CD4-positive, alpha-beta T cell treated with Interleukin-21 for 1 hour (primary cell): ENCODE results near the gene GBX2.

Source experiments
- DNase-seq: peaks from one replicate; pipeline ENCODE4 v3.0.0-alpha.2; 2020

Gene GBX2

GRCh38 chr2:236166796-236167296 lies 1.3 kb downstream of the GBX2 start:
- DNase-seq = no peak

- DNase-seq = no peak
Observed at GRCh38 chr2:236165842-236166795, 2.1 kb downstream of the GBX2 start.

DNA sequence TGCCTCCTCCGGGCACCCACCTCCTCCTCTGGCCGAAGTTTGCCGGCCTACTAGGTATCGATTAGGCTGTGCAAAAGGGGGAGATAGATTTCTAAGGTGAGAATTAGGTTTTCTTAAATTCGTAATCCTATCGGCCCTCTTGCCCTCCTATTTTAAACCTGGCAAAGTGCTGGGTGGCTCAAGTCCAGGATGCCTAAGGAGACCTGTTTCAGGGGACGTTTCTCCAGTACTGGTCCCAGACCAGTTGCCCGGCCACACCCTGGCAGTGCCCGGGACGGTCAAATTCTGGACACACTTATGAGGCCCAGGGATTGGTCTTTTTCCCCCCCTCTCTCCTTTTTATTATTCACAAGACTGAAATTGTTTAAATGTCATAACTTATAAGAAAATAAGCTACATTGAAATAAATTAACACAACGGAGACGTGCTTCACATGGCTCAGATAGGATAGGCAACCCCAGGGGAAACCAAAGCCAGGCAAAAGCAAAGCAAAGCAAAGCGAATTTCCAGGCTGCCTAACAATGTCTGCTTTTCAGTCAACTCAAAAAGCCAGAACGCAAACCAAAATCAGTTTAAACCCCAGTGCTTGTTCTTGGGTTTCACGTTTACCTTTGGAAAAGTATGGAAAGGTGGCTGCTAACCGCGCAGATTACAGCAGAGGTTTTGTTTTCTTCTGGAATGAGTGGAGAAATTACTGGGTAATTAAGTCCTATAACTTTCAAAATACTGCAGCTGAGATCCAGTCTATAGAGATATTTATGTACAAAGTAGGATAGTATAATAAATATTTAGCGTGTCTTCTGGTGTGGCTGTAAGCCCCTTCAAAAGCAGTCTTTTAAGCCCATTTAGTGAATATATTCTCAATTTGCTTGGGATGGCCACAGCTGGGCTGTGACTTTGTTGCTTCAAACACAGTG lies 3.0 kb downstream of the GBX2 start:
- no peak for DNase-seq

GRCh38 chr2:236164201-236164924 lies 3.8 kb downstream of the GBX2 start:
- no peak for DNase-seq

DNA sequence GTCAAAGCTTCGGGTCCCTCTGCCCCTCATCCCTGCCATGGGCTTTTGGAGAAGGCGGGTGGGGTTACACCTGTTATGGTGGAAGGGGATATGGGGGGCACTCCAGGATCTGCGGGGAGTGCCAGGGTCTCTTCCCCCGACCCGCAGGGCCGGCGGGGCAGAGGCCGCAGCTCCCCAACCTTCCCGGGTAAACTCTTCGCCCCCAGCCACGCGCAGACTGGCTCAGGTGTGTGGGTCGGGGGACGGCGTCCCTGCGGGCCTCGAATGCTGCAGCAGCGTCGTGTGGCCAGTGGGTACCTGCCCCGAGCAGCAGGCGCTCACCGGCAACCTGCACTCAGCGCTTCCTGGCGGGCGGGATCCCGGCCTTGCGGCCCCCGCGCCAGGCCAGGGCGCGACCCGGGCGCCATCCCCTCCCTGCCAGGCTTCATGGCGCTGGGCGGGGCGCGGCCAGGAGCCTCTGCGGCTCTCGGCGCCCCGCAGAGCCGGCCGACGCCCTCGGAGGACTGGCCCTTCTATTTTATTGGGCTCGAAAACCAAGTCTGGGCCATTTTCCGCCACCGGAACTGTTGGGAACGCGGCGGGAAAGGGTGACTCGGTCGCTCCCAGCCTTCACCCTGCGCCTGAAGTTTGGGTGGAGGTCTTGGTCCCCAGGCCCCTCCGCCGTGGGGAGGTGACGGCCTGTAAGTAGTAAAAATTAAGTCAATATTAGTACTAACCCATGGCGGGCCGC lies 4.5 kb downstream of the GBX2 start:
- DNase-seq = no peak

DNA sequence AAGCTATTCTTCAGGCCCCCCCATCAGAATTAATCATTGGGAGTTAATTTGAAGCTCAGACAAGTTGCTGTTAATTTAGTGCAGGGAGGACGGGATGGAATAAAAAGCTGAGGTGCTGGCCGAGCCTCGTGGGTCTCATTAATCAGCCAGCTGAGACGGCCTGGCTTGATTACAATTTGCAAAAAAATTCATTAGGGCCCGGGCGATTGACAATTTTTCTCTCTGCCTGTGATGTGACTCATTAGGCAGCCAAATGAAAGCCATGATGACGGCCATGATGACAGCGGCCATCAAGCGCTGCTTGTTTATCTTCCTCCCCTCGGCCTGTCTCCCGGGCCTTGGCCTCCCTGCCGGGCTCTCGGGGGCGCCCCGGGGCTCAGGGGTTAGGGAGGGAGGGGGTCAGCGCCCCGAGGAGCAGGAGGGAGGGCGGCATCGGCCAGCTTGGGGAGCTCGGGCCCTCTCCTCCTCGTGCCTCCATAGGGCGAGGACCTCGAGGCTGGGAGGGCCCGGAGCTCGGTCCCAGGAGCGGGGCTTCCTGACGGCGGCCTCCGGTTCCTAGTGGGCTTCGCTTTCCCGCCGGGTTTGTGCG lies 5.2 kb downstream of the GBX2 start:
- DNase-seq = no peak

DNA sequence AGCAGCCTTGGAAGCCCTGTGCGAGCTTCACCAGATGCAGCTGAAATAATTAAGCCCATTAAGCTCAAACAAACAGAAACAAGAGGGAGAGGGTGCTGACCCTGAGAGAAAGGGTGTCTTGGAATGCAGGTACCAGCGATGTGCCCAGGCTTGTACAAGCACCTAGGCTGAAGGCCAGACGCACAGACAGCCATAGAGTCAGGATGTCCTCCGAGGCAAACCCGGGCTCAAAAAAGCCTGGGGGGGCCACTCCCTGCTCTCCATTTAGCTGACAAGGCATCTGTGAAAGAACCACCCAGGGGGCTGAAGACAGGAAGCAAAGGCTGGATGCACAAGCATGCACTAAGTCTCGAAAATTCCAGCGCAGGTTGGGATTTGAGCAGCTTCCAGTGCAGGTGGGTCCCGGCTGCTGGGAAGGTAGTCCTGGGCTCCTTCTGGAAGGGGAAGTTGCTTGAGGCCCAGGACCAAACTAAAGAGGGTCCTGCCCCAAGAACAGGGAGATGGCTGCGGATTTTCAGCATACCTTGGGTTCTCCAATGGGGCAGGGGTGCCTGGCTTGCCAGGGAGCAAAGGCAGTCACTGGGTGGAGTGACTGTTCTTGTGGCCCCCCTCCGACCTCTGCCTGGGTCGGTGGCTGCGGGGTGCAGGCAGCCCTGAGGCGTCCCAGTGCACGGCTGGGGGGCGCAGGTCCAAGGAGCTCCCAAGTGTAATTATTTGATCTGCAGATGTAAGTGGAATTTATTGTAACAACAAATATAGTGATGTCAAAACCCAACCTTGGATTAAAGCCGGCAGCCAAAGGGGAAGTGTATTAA lies 5.9 kb downstream of the GBX2 start:
- DNase-seq = no peak

DNA sequence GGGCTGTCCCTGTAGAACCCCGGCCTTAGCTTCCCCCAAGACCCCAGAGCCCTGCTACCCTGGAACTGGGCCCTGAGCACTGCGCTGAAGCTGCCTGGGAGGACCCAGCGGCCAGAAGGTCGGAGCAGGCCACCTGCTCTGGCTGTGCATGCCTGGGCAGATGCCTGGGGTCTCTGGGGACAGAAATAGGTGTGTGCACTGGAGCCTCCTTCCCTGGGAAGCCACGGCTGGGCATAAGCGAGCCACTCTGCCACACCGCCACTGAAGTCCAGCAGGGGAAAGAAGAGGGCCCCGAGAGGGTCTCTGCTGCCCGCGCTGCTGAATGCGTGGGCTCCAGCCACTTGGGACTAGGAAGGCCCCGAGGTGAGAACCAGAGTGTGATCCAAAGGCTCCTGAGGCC lies 6.7 kb downstream of the GBX2 start:
- no peak for DNase-seq

DNA sequence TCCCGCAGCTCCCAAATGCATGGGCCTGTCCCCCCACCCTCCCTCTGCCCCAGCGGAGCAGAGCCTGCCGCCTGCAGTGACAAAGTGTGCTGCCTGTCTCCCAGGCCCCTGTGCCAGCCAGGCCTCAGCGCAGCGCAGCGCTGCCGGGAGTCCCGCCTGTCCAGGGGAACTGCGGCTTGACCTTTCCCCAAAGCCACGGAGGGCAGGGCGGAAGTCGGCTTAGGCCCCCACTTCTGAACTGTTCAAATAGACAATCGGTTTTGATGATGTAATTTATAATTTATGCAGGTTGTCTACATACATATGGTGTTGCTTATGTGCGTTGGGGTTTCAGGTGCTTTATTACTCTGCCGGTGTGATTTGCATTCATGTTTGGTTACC lies 7.1 kb downstream of the GBX2 start:
- no peak for DNase-seq

- no peak for DNase-seq
Observed at GRCh38 chr2:236160366-236161081, 7.7 kb downstream of the GBX2 start.

DNA sequence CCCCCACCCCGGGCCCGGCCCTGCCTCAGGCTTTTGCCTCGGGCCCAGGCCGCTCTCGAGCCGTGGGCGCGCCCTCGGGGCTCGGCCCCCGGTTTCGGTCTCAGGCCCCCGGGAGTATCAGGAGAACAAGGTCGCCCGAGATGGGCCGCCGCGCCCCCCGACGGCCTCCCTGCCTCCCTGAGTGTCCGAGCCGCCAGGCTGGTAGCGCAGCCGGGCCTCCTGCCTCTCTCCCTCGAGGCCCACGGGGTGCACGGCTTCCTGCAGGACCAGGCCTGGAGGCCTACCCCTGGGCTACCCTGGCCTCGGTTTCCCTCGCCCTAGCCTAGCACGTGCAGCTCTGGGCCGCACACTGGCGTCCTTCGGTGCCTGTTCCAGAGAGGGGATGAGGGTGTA lies 8.4 kb downstream of the GBX2 start:
- DNase-seq = no peak

DNA sequence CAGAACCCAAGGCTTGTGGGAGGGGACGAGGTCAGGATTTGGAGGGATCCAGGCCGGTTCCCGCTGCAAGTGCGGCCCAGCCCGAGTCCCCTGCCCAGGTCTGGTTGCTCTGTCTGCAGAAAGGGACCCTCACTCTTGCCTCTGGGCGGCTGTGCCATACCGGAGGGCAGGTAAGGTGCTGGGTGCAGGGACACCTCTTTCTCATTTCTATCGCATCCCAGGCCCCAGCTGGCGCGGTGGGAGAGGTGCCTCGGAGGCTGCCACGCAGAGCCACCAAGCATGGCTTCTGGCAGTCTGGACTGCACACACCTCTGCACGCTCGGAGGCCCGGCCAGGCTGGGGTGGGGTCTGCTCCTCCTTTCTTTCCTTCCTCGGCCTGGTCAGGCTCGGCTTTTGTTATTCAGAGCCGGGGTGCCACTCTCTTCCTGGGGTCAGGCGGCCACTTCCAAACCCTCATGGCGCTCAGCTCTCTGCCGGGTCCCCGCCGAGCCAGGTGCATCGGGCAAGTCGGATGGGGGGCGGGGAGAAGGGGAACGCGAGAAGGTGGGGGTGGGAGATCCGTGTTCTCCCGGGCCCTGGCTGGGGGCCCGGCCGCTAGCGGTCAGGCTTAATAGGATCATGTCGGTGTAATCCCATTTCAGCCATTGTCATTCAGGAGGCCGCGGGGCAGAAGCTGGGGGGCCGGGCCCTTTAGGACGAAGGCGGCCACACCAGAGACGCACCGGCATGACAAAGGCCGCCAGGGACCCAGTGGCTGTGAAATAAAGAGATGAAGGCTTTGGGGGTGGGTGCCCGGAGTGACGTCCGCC lies 9.0 kb downstream of the GBX2 start:
- no peak for DNase-seq

DNA sequence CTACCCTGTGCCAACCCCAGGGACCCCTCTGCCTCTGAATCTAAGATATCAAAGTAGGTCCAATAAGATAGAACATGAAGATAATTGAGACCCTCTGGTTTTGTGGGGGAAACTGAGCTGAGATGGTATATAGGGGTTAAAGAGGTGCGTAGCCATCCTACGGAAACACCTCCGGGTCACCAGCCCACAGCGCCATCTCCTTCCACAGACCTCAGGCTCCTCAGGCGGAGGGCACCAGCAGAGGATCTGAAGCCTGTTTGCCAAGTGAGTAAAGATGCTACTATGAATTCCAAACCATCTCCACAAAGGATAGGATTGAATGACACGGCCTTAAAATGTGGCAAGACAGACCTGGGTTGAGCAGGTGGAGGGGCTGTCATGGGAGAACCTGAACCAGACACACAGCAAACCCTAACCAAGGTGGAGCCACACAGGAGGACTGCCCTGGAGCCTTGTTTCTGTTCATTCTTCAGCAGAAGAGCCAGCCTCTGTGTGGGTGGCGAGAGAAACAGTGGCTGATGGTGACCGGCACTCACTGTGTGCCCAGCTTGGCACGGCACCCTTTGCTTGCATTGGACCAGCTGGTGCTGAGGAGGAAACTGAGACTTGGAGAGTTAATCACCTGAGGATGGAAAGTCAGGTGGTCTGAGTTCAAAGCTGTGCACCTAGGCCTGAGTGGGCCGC lies 10.2 kb downstream of the GBX2 start:
- DNase-seq = no peak

- DNase-seq = no peak
Observed at GRCh38 chr2:236157366-236157765, 10.8 kb downstream of the GBX2 start.

- no peak for DNase-seq
Observed at GRCh38 chr2:236156860-236157194, 11.4 kb downstream of the GBX2 start.

DNA sequence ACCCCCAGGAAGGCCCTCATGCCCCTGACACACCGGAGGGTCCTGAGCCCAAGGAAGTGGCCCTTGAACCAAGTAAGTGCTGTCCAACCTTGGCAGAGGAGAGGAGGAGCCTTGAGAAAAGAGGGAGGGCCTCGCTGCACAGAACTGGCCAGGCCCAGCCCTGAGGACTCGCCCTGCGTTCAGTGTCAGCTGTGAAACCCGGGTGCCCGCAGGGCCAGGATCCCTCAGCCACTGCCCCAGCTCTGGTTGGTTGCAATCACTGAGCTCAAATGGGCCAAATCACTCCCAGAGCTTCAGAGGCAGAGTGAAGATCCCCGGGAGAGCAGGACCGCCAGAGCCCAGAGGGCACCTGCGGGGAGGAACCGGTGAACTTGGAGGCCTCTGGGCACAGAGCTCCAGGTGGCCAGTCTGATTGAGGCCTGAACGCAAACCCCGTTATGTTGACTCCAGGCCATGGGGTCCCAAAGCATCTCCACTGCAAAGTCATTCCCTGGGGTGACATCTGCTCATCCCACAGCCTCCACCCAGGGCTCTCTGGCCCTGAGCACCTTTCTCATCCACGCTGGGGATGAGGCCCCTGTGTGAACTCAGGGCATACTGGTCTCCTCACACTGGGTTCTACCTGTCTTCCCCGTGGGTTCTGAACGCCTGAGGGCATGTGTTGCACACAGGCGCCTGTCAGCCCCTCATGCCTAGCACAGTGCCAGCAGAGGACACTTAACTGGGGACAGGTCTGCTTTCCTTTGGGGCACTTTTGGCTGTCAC lies 11.9 kb downstream of the GBX2 start:
- DNase-seq = no peak

GRCh38 chr2:236155406-236155805 lies 12.8 kb downstream of the GBX2 start:
- no peak for DNase-seq

- DNase-seq = no peak
Observed at GRCh38 chr2:236146436-236146835, 21.8 kb downstream of the GBX2 start.
